HepG2 (cell line): ENCODE data around the gene CAPN10. TPM values are rescaled to one million over a fixed set of nuclear protein-coding genes. Genes with fewer than 3 reads are reported as not detected.

ENCODE experiments used
- EHMT2 ChIP-seq: fragments of 200-600 bp; sonication (generic); IDR thresholded peaks from 2 replicates; pipeline ENCODE4 v1.7.0; 2017; ENCODE audit warnings: antibody characterized with exemption, low read depth, low read length, borderline replicate concordance
- ELF1 ChIP-seq: sonication (generic); formaldehyde crosslinking; IDR thresholded peaks from 2 replicates; pipeline ENCODE4 v1.4.0; 2020; ENCODE audit warnings: missing genetic modification reagents
- GATAD2A ChIP-seq: IDR thresholded peaks from 2 replicates; pipeline ENCODE4 v1.6.1; 2016
- GLI4 ChIP-seq: sonication (generic); formaldehyde crosslinking; IDR thresholded peaks from 2 replicates; pipeline ENCODE4 v1.5.1; 2020; ENCODE audit warnings: missing genetic modification reagents, mild to moderate bottlenecking, moderate library complexity, borderline replicate concordance
- HNRNPK ChIP-seq: fragments of 200-400 bp; formaldehyde crosslinking; IDR thresholded peaks from 2 replicates; pipeline ENCODE4 v1.6.1; 2018; ENCODE audit warnings: low read length, low read depth, moderate library complexity, mild to moderate bottlenecking; ENCODE audit not compliant: poor library complexity, severe bottlenecking
- PAF1 ChIP-seq: IDR thresholded peaks from 2 replicates; pipeline ENCODE4 v1.6.1; 2016; ENCODE audit warnings: missing genetic modification reagents, missing compliant biosample characterization
- STAG1 ChIP-seq: sonication (generic); formaldehyde crosslinking; IDR thresholded peaks from 2 replicates; pipeline ENCODE4 v1.4.0; 2020; ENCODE audit warnings: missing genetic modification reagents
- ZKSCAN5 ChIP-seq: sonication (generic); formaldehyde crosslinking; IDR thresholded peaks from 2 replicates; pipeline ENCODE4 v1.5.1; 2020; ENCODE audit warnings: mild to moderate bottlenecking, missing genetic modification reagents
- ZNF296 ChIP-seq: sonication (generic); formaldehyde crosslinking; conservative IDR thresholded peaks from 2 replicates; pipeline ENCODE4 v1.5.0; 2020; ENCODE audit warnings: mild to moderate bottlenecking, missing genetic modification reagents
- ZNF343 ChIP-seq: sonication (generic); formaldehyde crosslinking; IDR thresholded peaks from 2 replicates; pipeline ENCODE4 v1.4.0; 2020; ENCODE audit warnings: mild to moderate bottlenecking, missing genetic modification reagents
- ZNF652 ChIP-seq: IDR thresholded peaks from 2 replicates; pipeline ENCODE4 v1.6.1; 2016; ENCODE audit warnings: low read depth, borderline replicate concordance
- ZNF737 ChIP-seq: sonication (generic); formaldehyde crosslinking; IDR thresholded peaks from 2 replicates; pipeline ENCODE4 v1.5.0; 2020; ENCODE audit warnings: missing genetic modification reagents, mild to moderate bottlenecking, borderline replicate concordance
- polyA plus RNA-seq, 8 experiments: library from polyadenylated mRNA; depleted of rRNA in 3 of 8; stranded (reverse) in 7 of 8; unstranded in 1 of 8; fragments of >200 nt; fragmentation: Illumina TruSeq in 4 of 8; extraction: Trizol in 4 of 8; gene quantifications; 2 replicates each; pipeline versions ENCODE4 v1.2.1 to v1.2.3, GENCODE V29; 2011 to 2016; ENCODE audit warnings: low read depth in 4 of 8, missing spikeins in 1 of 8, mixed read lengths in 1 of 8; ENCODE audit not compliant: insufficient read depth in 1 of 8
- total RNA-seq, 5 experiments: library from RNA; depleted of rRNA; stranded (reverse); fragments of >200 nt; fragmentation: Illumina TruSeq; extraction: Trizol; gene quantifications; 2 replicates each; pipeline ENCODE4 v1.2.3, GENCODE V29; 2016; ENCODE audit warnings: low read depth in 1 of 5
- TF ChIP-seq, protein P1 (sequence below): IDR thresholded peaks from 2 replicates; pipeline ENCODE4 v1.4.0; 2020; ENCODE audit warnings: mild to moderate bottlenecking, missing genetic modification reagents
- TF ChIP-seq, protein P2 (sequence below): IDR thresholded peaks from 2 replicates; pipeline ENCODE4 v1.6.1; 2016; ENCODE audit warnings: missing compliant biosample characterization, missing genetic modification reagents, borderline replicate concordance
- TF ChIP-seq, protein P3 (sequence below): sonication (generic); formaldehyde crosslinking; conservative IDR thresholded peaks from 2 replicates; pipeline ENCODE4 v1.4.0; 2020; ENCODE audit warnings: missing genetic modification reagents
- TF ChIP-seq, protein P4 (sequence below): sonication (generic); formaldehyde crosslinking; IDR thresholded peaks from 2 replicates; pipeline ENCODE4 v1.5.1; 2020; ENCODE audit warnings: mild to moderate bottlenecking, missing genetic modification reagents, borderline replicate concordance

The CAPN10 gene
- total and polyA plus RNA-seq, 2 of the 13 experiments (the other 11 are each of a cell fraction or from before 2014, with no cell fraction given): 27.6 to 32.4 TPM

DNA sequence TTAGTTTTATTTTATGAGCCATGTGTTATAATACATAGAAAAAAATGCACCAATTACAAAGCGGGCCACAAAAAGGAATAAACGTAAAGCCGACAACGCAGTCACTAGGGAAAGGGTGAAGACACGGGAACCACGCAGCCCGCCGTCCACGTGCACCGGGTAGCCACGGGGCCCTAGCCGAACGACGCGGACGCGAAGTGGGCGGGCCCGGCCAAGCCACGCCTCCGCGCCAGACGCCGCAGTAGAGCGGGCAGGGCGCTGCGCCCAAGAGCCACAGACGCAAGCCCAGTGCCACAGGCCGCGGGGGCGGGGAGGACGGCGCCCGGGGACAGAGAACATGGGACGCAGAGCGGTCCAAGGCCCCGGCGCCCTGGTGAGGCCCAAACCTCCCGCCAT is 26.5 kb upstream of the CAPN10 start, which contains the start of gene DUSP28 (continued):
- TF ChIP-seq, protein P1, sequence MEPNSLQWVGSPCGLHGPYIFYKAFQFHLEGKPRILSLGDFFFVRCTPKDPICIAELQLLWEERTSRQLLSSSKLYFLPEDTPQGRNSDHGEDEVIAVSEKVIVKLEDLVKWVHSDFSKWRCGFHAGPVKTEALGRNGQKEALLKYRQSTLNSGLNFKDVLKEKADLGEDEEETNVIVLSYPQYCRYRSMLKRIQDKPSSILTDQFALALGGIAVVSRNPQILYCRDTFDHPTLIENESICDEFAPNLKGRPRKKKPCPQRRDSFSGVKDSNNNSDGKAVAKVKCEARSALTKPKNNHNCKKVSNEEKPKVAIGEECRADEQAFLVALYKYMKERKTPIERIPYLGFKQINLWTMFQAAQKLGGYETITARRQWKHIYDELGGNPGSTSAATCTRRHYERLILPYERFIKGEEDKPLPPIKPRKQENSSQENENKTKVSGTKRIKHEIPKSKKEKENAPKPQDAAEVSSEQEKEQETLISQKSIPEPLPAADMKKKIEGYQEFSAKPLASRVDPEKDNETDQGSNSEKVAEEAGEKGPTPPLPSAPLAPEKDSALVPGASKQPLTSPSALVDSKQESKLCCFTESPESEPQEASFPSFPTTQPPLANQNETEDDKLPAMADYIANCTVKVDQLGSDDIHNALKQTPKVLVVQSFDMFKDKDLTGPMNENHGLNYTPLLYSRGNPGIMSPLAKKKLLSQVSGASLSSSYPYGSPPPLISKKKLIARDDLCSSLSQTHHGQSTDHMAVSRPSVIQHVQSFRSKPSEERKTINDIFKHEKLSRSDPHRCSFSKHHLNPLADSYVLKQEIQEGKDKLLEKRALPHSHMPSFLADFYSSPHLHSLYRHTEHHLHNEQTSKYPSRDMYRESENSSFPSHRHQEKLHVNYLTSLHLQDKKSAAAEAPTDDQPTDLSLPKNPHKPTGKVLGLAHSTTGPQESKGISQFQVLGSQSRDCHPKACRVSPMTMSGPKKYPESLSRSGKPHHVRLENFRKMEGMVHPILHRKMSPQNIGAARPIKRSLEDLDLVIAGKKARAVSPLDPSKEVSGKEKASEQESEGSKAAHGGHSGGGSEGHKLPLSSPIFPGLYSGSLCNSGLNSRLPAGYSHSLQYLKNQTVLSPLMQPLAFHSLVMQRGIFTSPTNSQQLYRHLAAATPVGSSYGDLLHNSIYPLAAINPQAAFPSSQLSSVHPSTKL: peak; percentile 65
- TF ChIP-seq HNRNPK: no peak
- TF ChIP-seq, protein P2, sequence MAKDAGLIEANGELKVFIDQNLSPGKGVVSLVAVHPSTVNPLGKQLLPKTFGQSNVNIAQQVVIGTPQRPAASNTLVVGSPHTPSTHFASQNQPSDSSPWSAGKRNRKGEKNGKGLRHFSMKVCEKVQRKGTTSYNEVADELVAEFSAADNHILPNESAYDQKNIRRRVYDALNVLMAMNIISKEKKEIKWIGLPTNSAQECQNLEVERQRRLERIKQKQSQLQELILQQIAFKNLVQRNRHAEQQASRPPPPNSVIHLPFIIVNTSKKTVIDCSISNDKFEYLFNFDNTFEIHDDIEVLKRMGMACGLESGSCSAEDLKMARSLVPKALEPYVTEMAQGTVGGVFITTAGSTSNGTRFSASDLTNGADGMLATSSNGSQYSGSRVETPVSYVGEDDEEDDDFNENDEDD (CRISPR knock-in tag): peak; percentile 93
- TF ChIP-seq PAF1 (CRISPR knock-in tag): no peak
- no peak; the same call in 1 of the 2 replicates for TF ChIP-seq ZNF343 (CRISPR knock-in tag)
- TF ChIP-seq STAG1: no peak
- TF ChIP-seq, protein P3, sequence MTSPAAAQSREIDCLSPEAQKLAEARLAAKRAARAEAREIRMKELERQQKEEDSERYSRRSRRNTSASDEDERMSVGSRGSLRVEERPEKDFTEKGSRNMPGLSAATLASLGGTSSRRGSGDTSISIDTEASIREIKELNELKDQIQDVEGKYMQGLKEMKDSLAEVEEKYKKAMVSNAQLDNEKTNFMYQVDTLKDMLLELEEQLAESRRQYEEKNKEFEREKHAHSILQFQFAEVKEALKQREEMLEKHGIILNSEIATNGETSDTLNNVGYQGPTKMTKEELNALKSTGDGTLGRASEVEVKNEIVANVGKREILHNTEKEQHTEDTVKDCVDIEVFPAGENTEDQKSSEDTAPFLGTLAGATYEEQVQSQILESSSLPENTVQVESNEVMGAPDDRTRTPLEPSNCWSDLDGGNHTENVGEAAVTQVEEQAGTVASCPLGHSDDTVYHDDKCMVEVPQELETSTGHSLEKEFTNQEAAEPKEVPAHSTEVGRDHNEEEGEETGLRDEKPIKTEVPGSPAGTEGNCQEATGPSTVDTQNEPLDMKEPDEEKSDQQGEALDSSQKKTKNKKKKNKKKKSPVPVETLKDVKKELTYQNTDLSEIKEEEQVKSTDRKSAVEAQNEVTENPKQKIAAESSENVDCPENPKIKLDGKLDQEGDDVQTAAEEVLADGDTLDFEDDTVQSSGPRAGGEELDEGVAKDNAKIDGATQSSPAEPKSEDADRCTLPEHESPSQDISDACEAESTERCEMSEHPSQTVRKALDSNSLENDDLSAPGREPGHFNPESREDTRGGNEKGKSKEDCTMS (CRISPR knock-in tag): no peak
- TF ChIP-seq, protein P4, sequence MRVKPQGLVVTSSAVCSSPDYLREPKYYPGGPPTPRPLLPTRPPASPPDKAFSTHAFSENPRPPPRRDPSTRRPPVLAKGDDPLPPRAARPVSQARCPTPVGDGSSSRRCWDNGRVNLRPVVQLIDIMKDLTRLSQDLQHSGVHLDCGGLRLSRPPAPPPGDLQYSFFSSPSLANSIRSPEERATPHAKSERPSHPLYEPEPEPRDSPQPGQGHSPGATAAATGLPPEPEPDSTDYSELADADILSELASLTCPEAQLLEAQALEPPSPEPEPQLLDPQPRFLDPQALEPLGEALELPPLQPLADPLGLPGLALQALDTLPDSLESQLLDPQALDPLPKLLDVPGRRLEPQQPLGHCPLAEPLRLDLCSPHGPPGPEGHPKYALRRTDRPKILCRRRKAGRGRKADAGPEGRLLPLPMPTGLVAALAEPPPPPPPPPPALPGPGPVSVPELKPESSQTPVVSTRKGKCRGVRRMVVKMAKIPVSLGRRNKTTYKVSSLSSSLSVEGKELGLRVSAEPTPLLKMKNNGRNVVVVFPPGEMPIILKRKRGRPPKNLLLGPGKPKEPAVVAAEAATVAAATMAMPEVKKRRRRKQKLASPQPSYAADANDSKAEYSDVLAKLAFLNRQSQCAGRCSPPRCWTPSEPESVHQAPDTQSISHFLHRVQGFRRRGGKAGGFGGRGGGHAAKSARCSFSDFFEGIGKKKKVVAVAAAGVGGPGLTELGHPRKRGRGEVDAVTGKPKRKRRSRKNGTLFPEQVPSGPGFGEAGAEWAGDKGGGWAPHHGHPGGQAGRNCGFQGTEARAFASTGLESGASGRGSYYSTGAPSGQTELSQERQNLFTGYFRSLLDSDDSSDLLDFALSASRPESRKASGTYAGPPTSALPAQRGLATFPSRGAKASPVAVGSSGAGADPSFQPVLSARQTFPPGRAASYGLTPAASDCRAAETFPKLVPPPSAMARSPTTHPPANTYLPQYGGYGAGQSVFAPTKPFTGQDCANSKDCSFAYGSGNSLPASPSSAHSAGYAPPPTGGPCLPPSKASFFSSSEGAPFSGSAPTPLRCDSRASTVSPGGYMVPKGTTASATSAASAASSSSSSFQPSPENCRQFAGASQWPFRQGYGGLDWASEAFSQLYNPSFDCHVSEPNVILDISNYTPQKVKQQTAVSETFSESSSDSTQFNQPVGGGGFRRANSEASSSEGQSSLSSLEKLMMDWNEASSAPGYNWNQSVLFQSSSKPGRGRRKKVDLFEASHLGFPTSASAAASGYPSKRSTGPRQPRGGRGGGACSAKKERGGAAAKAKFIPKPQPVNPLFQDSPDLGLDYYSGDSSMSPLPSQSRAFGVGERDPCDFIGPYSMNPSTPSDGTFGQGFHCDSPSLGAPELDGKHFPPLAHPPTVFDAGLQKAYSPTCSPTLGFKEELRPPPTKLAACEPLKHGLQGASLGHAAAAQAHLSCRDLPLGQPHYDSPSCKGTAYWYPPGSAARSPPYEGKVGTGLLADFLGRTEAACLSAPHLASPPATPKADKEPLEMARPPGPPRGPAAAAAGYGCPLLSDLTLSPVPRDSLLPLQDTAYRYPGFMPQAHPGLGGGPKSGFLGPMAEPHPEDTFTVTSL: no peak; the same call in 1 of the 2 replicates
- no peak for TF ChIP-seq EHMT2
- TF ChIP-seq ZNF737 (CRISPR knock-in tag): no peak
- TF ChIP-seq ZKSCAN5: no peak
- TF ChIP-seq ZNF652 (CRISPR knock-in tag): no peak
- peak; percentile 73 for TF ChIP-seq GATAD2A (CRISPR knock-in tag)
- TF ChIP-seq ELF1 (CRISPR knock-in tag): peak; percentile 34
- TF ChIP-seq ZNF296 (CRISPR knock-in tag): 0 out of 2 replicates have a peak, but pooled peaks have one; percentile 76
- no peak for TF ChIP-seq GLI4 (CRISPR knock-in tag)
